Transverse colon (tissue), 4 donors: ENCODE results near the gene HMCN2. TPM values are rescaled to one million over a fixed set of nuclear protein-coding genes. Genes with fewer than 3 reads are reported as not detected.

Experiments used
- DNase-seq: peaks from one replicate; pipeline ENCODE4 v3.0.0-alpha.2; 2019
- H3K27ac ChIP-seq, 4 donors: fragments of 200-600 bp; sonication (generic); 2 replicates each; pipeline ENCODE4 v1.5.1; 2016 to 2018; ENCODE audit warnings: inconsistent platforms in 4 of 4
- H3K27me3 ChIP-seq: fragments of 200-600 bp; sonication (generic); 2 replicates; pipeline ENCODE4 v1.5.1; 2017; ENCODE audit warnings: inconsistent platforms
- H3K36me3 ChIP-seq, 4 donors: fragments of 200-600 bp; sonication (generic); 2 replicates each; pipeline ENCODE4 v1.5.1; 2017 to 2019; ENCODE audit warnings: inconsistent platforms in 4 of 4
- H3K4me1 ChIP-seq, 4 donors: fragments of 200-600 bp; sonication (generic); 2 replicates each; pipeline ENCODE4 v1.5.1; 2017 to 2020; ENCODE audit warnings: inconsistent platforms in 4 of 4
- H3K4me3 ChIP-seq, 4 donors: fragments of 200-600 bp; sonication (generic); 1 replicate in 1 of 4; 2 replicates in 3 of 4; pipeline versions ENCODE4 v1.5.1 to v1.6.1; 2017 to 2019; ENCODE audit warnings: inconsistent platforms in 4 of 4
- H3K9me3 ChIP-seq, 2 donors: fragments of 200-600 bp; sonication (generic); 2 replicates each; pipeline ENCODE4 v1.5.1; 2017 to 2019; ENCODE audit warnings: inconsistent platforms in 2 of 2
- EP300 ChIP-seq: sonication (generic); formaldehyde crosslinking; IDR thresholded peaks from one replicate; pipeline ENCODE4 v1.6.1; 2017; ENCODE audit warnings: antibody characterized with exemption, low read depth
- POLR2A ChIP-seq: fragments of 450-650 bp; IDR thresholded peaks from one replicate; pipeline ENCODE4 v1.6.1; 2016; ENCODE audit warnings: antibody characterized with exemption, mild to moderate bottlenecking, moderate library complexity
- POLR2AphosphoS5 ChIP-seq, 3 donors: sonication (generic); formaldehyde crosslinking; IDR thresholded peaks; one replicate each; pipeline ENCODE4 v1.6.1; 2016; ENCODE audit warnings: antibody characterized with exemption in 3 of 3
- WGBS, 2 donors: methylation state at CpG; one replicate each; pipeline ENCODE4 v1.1.5; 2018; ENCODE audit warnings: low coverage in 1 of 2; 5-methylcytosine and 5-hydroxymethylcytosine counted together
- in situ Hi-C, 4 donors: fragments of 200-750 bp; cut with MboI; loops; one replicate each; pipeline versions ENCODE4 v1.15.0 to v1.15.1; 2017; ENCODE audit warnings: low sequenced_read_pairs in 3 of 4, low pct_ligation_motif_present in 1 of 4, low pct_unique_long_range_greater_than_20kb in 1 of 4
- intact Hi-C: fragments of 100-400 bp; cut with DNase I; formaldehyde crosslinking; loops from one replicate; pipeline ENCODE4 v1.15.1; 2023; ENCODE audit warnings: low total_unique reads
- total RNA-seq, 4 donors: library from RNA; depleted of rRNA; stranded (reverse); fragments of >200 nt; gene quantifications; one replicate each; pipeline ENCODE4 v1.1.0, GENCODE V29; 2016
- TF ChIP-seq, protein P1 (sequence below), 5 experiments: fragments of 200-600 bp in 3 of 5; fragments of 450-650 bp in 2 of 5; sonication (generic) in 3 of 5; IDR thresholded peaks; 1 replicate in 2 of 5; 2 replicates in 3 of 5; pipeline ENCODE4 v1.5.1; 2016 to 2017; ENCODE audit warnings: antibody characterized with exemption in 5 of 5, inconsistent platforms in 3 of 5, mild to moderate bottlenecking in 2 of 5, moderate library complexity in 1 of 5

Gene HMCN2
- total RNA-seq, 4 donors from 2014 or later, result 7.8 to 40.0 (median 15.2) TPM

GRCh38 chr9:130378875-130379648 is 113.5 kb downstream of the HMCN2 start:
- intact Hi-C loops, result no loop called here
- 87% methylated on average over 17 of the region's 20 CpGs; no CpG with 5 or more reads in 1 of the 2 donors for WGBS, 2 donors
- no peaks in the 10 kb centered on the region for H3K36me3 ChIP-seq

DNA sequence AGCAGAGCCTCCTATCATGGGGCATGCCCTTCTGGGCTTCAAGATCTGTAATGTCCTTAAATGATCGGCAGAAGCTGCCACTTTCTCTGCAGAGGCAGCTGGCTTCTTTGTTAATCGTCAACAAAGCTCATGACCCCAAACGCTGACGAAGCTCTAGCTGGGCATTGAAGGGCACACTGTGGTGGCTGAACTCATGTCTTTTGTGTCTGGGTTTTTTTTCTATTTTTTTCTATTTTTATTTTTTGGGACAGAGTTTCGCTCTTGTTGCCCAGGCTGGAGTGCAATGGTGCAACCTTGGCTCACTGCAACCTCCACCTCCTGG is 114.0 kb downstream of the HMCN2 start:
- intact Hi-C loops (no loop called here), in situ Hi-C loops (no loop called here)
- WGBS, 2 donors, result 59 to 68% methylated on average over 5 of the region's 5 CpGs
- Histone ChIP-seq H3K9me3 (no peaks in the 10 kb centered on the region), H3K4me1 (no peaks in the 10 kb centered on the region), H3K27ac (no peak overlapping the region), H3K36me3 (no peaks in the 10 kb centered on the region), H3K4me3 (no peak overlapping the region), H3K27me3 (no peaks in the 10 kb centered on the region)
- no peak for TF ChIP-seq EP300
- TF ChIP-seq, protein P1, sequence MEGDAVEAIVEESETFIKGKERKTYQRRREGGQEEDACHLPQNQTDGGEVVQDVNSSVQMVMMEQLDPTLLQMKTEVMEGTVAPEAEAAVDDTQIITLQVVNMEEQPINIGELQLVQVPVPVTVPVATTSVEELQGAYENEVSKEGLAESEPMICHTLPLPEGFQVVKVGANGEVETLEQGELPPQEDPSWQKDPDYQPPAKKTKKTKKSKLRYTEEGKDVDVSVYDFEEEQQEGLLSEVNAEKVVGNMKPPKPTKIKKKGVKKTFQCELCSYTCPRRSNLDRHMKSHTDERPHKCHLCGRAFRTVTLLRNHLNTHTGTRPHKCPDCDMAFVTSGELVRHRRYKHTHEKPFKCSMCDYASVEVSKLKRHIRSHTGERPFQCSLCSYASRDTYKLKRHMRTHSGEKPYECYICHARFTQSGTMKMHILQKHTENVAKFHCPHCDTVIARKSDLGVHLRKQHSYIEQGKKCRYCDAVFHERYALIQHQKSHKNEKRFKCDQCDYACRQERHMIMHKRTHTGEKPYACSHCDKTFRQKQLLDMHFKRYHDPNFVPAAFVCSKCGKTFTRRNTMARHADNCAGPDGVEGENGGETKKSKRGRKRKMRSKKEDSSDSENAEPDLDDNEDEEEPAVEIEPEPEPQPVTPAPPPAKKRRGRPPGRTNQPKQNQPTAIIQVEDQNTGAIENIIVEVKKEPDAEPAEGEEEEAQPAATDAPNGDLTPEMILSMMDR (IDR thresholded peaks at IDR 0.05), result no peak
- no peak for TF ChIP-seq POLR2A
- no peak for TF ChIP-seq POLR2AphosphoS5 (IDR thresholded peaks at IDR 0.05)
- DNase-seq, result no peak

More at GRCh38 chr9:130378875-130379648, 113.5 kb downstream of the HMCN2 start:
- H3K27me3 ChIP-seq, result no peaks in the 10 kb centered on the region
- no peak for DNase-seq
- H3K9me3 ChIP-seq, result no peaks in the 10 kb centered on the region
- no peaks in the 10 kb centered on the region for H3K4me1 ChIP-seq
- H3K4me3 ChIP-seq, result no peak overlapping the region
- in situ Hi-C loops, result no loop called here
- TF ChIP-seq POLR2A (no peak), EP300 (no peak), POLR2AphosphoS5 (IDR thresholded peaks at IDR 0.05) (no peak)
- TF ChIP-seq, protein P1 (IDR thresholded peaks at IDR 0.05), result no peak
- H3K27ac ChIP-seq, result no peak overlapping the region

DNA sequence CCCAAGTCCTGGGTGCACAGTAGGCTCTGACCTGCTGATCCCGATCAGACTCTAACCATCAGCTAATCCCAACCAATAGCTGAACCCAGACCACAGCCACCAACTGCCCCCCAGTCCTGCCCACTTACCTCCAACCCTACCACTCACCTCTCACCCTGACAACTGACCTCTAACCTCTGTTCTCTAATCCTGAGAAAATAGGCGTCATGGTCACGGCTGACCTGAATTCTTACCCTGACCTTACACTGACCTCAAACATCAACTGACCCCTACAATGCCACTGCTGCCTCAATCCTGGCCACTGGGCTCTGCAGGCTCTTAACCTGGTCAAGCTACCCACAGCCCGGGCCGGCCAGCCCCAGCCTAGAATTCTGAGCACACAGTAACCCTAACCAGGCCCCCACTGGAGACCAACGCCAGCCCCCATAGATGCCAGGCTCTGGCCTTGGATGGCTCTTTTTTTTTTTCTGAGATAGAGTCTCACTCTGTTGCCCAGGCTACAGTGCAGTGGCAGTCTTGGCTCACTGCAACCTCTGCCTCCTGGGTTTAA is 115.4 kb downstream of the HMCN2 start:
- Histone ChIP-seq H3K36me3 (no peaks in the 10 kb centered on the region), H3K9me3 (no peaks in the 10 kb centered on the region), H3K27me3 (no peaks in the 10 kb centered on the region), H3K4me3 (no peak overlapping the region), H3K4me1 (no peaks in the 10 kb centered on the region), H3K27ac (no peak overlapping the region)
- 84 to 88% methylated on average over 3 to 6 of the region's 6 CpGs for WGBS, 2 donors
- in situ Hi-C loops (no loop called here), intact Hi-C loops (no loop called here)
- no peak for DNase-seq
- TF ChIP-seq EP300, result no peak

DNA sequence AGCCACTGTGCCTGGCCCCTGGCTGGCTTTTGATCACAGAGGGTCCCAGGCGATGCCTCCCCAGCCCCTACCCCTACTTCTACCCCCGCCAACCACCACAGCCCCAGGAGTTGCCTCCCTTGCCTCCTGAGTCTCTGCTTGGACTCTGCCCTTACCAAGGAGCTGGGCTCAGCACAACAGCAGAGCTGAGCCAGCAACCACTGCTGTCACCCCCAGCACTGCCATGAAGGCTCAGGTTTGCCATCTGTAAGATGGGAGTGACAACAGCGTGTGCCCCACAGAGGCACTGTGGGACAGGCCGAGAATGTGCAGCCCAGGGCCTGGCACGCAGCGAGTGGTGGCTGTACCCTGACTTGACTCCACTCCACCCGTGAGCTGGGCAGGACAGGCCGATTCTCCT is 116.1 kb downstream of the HMCN2 start:
- 96% methylated on average over 5 of the region's 8 CpGs; no CpG with 5 or more reads in 1 of the 2 donors for WGBS, 2 donors
- H3K4me1 ChIP-seq, result no peaks in the 10 kb centered on the region
- DNase-seq, result no peak
- H3K27ac ChIP-seq, result no peak overlapping the region
- TF ChIP-seq POLR2A (no peak), EP300 (no peak), POLR2AphosphoS5 (IDR thresholded peaks at IDR 0.05) (no peak)
- TF ChIP-seq, protein P1 (IDR thresholded peaks at IDR 0.05), result no peak
- H3K4me3 ChIP-seq, result no peak overlapping the region
- H3K36me3 ChIP-seq, result no peaks in the 10 kb centered on the region
- H3K27me3 ChIP-seq, result no peaks in the 10 kb centered on the region
- intact Hi-C loops (no loop called here), in situ Hi-C loops (no loop called here)
- H3K9me3 ChIP-seq, result no peaks in the 10 kb centered on the region

- no peak overlapping the region for H3K27ac ChIP-seq
- no peak overlapping the region for H3K4me3 ChIP-seq
- no peaks in the 10 kb centered on the region for H3K9me3 ChIP-seq
- TF ChIP-seq POLR2AphosphoS5 (IDR thresholded peaks at IDR 0.05) (no peak), EP300 (no peak)
- intact Hi-C loops, result no loop called here
- H3K27me3 ChIP-seq, result no peaks in the 10 kb centered on the region
- no peaks in the 10 kb centered on the region for H3K36me3 ChIP-seq
- WGBS, 2 donors, result 85% methylated on average over 17 of the region's 18 CpGs; no CpG with 5 or more reads in 1 of the 2 donors
- in situ Hi-C loops, result no loop called here
- H3K4me1 ChIP-seq, result no peaks in the 10 kb centered on the region
- DNase-seq, result no peak
These were observed 116.5 kb downstream of the HMCN2 start for GRCh38 chr9:130382096-130382495.
